ENCODE data around the gene CD44.

The CD44 gene

DNA sequence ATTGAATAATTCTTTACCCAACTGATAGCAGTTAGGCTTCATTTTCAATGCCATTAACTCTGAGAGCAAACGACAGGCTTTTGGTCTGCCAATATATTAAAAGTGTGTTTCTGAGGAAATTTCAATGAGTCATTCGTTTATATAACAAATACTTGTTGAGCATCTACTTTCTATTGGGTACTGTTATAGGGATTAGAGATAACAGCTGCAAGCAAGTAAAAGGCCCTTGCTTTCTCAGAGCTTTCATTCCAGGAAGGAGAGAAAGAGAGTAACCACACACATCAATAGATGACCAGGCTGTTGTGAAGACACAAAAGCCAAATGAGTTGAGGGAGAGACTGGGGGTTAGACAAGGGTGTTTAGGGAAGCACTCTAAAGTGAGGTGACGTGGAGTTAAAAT, 35.7 kb downstream of the CD44 start:
- no peak for TF ChIP-seq EZH2phosphoT487 (IDR thresholded peaks at IDR 0.05; ENCODE audit: borderline replicate concordance, low read length)
- no peak for TF ChIP-seq CTCF (IDR thresholded peaks at IDR 0.05; ENCODE audit: low read depth, low read length, poor library complexity, severe bottlenecking)
- Histone ChIP-seq H3K4me1 (ENCODE audit: control insufficient read depth, low read length) (no peaks in the 10 kb centered on the region), H3K27me3 (ENCODE audit: control insufficient read depth, low read length) (peaks cover 18% of the 10 kb centered on the region), H3F3A (ENCODE audit: control insufficient read depth, insufficient read depth) (no peaks in the 10 kb centered on the region), H3K9me2 (replicated peaks; ENCODE audit: control insufficient read depth, low read length) (no peaks in the 10 kb centered on the region), H4K20me1 (ENCODE audit: control insufficient read depth, insufficient read depth, low read depth, low read length) (no peaks in the 10 kb centered on the region), H3K4me3 (ENCODE audit: low read length) (no peak overlapping the region), H3K4me2 (ENCODE audit: low read length) (no peak overlapping the region), H3K27ac (ENCODE audit: low read depth, low read length) (no peak overlapping the region), H3K9me3 (ENCODE audit: control insufficient read depth, insufficient read depth, low read length) (no peaks in the 10 kb centered on the region), H3K36me3 (ENCODE audit: control insufficient read depth, low read length) (no peaks in the 10 kb centered on the region), H3K79me2 (ENCODE audit: control insufficient read depth, low read length) (no peaks in the 10 kb centered on the region)

- Histone ChIP-seq H3K79me2 (ENCODE audit: control insufficient read depth, low read length) (no peaks in the 10 kb centered on the region), H3F3A (ENCODE audit: control insufficient read depth, insufficient read depth) (no peaks in the 10 kb centered on the region), H3K27me3 (ENCODE audit: control insufficient read depth, low read length) (peaks cover 13% of the 10 kb centered on the region), H3K9me3 (ENCODE audit: control insufficient read depth, insufficient read depth, low read length) (no peaks in the 10 kb centered on the region), H4K20me1 (ENCODE audit: control insufficient read depth, insufficient read depth, low read depth, low read length) (no peaks in the 10 kb centered on the region), H3K4me2 (ENCODE audit: low read length) (no peak overlapping the region), H3K4me1 (ENCODE audit: control insufficient read depth, low read length) (no peaks in the 10 kb centered on the region), H3K9me2 (replicated peaks; ENCODE audit: control insufficient read depth, low read length) (no peaks in the 10 kb centered on the region), H3K36me3 (ENCODE audit: control insufficient read depth, low read length) (no peaks in the 10 kb centered on the region), H3K4me3 (ENCODE audit: low read length) (no peak overlapping the region), H3K27ac (ENCODE audit: low read depth, low read length) (no peak overlapping the region)
- TF ChIP-seq CTCF (IDR thresholded peaks at IDR 0.05; ENCODE audit: low read depth, low read length, poor library complexity, severe bottlenecking) (no peak), EZH2phosphoT487 (IDR thresholded peaks at IDR 0.05; ENCODE audit: borderline replicate concordance, low read length) (no peak)
Observed at GRCh38 chr11:35177370-35177769, 38.4 kb downstream of the CD44 start.

DNA sequence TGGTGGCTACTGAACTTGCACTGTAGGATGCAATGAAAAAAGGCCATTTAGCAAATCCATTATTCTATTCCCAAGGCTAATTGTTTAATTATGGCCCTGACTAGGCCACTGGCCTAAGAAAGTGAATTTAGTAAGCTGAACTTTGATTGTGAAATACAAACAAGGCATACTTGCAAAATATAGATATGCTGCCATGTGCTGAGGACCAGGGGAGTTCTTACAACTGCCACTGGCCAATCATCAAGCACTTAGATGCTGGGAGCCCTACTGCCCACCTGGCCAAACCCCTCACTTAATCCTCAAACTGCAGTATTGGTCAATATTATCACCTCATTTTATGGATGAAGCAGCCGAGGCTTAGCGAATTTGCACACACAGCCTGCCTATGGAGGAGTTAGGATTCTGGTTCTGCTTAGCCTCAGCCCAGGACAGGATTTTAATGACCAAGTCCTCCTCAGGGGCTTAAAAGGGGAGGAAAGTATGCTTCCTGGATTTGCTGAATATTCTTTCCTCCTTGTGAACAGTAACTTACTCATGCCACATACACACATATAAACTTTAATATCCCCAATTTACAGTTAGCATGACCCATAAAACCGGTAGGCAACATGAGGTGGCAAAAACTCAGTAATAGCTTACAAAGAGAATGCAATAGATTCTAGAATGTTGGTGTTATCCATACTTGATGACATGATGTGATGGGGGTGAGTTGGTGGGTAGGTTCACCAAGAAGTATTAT, 39.3 kb downstream of the CD44 start:
- H3K9me3 ChIP-seq (ENCODE audit: control insufficient read depth, insufficient read depth, low read length): no peaks in the 10 kb centered on the region
- TF ChIP-seq EZH2phosphoT487 (IDR thresholded peaks at IDR 0.05; ENCODE audit: borderline replicate concordance, low read length): no peak
- TF ChIP-seq CTCF (IDR thresholded peaks at IDR 0.05; ENCODE audit: low read depth, low read length, poor library complexity, severe bottlenecking): no peak
- no peaks in the 10 kb centered on the region for H3K79me2 ChIP-seq (ENCODE audit: control insufficient read depth, low read length)
- no peak overlapping the region for H3K27ac ChIP-seq (ENCODE audit: low read depth, low read length)
- H3K4me1 ChIP-seq (ENCODE audit: control insufficient read depth, low read length): no peaks in the 10 kb centered on the region
- H3K9me2 ChIP-seq (replicated peaks; ENCODE audit: control insufficient read depth, low read length): no peaks in the 10 kb centered on the region
- H3F3A ChIP-seq (ENCODE audit: control insufficient read depth, insufficient read depth): no peaks in the 10 kb centered on the region
- H3K27me3 ChIP-seq (ENCODE audit: control insufficient read depth, low read length): peaks cover 11% of the 10 kb centered on the region
- H4K20me1 ChIP-seq (ENCODE audit: control insufficient read depth, insufficient read depth, low read depth, low read length): no peaks in the 10 kb centered on the region
- H3K4me2 ChIP-seq (ENCODE audit: low read length): no peak overlapping the region
- H3K4me3 ChIP-seq (ENCODE audit: low read length): no peak overlapping the region
- no peaks in the 10 kb centered on the region for H3K36me3 ChIP-seq (ENCODE audit: control insufficient read depth, low read length)
